Choroid plexus epithelial cell (primary cell): ENCODE results near the gene EXOC4.
A peak's percentile ranks its signal among the peaks of the same experiment; 100 is the strongest.
"Not testable (repeated sequence)": the region's sequence is repeated elsewhere in the genome, so short reads cannot be mapped to it uniquely, and the experiment has no call there.

ENCODE experiments used
- DNase-seq: peaks from one replicate; pipeline ENCODE4 v3.0.0-alpha.2; 2010; ENCODE audit warnings: low read depth
- H3K4me3 ChIP-seq: 2 replicates; pipeline ENCODE4 v1.5.1; 2011; ENCODE audit warnings: low read depth, mild to moderate bottlenecking, control low read depth, low read length, moderate library complexity
- CTCF ChIP-seq: conservative IDR thresholded peaks from 2 replicates; pipeline ENCODE4 v1.5.1; 2011; ENCODE audit warnings: low read depth, mild to moderate bottlenecking, control low read depth, inconsistent platforms, low read length, moderate library complexity

Gene EXOC4

DNA sequence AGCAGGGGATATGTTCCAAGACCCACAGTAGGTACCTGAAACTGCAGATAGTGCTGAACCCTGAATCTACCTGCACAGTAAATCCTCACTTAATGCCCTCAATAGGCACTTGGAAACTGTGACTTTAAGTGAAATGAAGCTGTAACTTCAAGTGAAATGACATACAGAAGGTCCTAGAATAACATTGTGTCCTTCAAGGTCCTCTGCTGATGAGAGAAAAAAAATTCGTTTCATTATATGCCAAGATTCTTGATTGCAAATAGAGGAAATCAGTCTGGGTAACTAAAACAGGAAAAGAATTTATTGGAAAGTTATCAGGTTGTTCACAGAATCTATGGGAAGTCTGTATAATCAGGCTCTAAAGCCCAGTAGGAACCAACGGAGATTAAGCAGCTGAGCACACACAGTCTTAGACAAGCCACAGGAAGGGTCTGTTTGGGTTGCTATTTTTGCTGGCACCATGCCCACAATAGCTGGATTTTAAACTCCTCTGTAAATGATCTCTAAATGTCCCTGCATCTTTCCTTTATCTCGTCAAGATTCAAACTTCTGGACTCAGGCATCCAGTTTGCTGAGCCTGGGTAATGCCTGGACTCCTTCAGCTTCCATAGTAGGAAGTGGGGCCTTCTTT, 57.5 kb downstream of the EXOC4 start:
- DNase-seq = peak; percentile 78
- TF ChIP-seq CTCF = no peak
- no peak overlapping the region for H3K4me3 ChIP-seq

- H3K4me3 ChIP-seq = no peak overlapping the region
- no peak for TF ChIP-seq CTCF
- no peak for DNase-seq
Observed at GRCh38 chr7:133313575-133313974, 60.7 kb downstream of the EXOC4 start.

DNA sequence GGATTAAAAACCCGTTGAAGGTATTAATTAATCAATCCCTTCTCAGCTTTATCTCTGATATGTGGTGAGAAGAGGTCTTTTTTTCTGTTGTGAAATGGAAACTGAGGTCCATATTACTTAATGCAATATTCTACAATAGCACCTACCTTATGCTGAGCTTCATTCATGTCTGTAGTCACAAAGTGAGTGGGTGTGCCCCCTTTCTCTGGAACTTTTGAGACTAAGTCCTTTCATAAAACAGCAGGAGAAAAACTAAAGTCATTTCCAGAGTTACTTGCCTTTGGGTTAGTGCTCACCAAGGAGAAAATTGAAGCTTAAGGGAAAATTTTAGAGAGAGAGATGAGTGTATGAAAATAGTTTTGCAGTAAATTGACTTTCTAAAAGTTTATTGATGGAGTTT, 61.2 kb downstream of the EXOC4 start:
- no peak for TF ChIP-seq CTCF
- no peak overlapping the region for H3K4me3 ChIP-seq
- no peak for DNase-seq

- H3K4me3 ChIP-seq = no peak overlapping the region
- TF ChIP-seq CTCF = no peak
- peak; percentile 56 for DNase-seq
Observed at GRCh38 chr7:133315332-133316040, 62.6 kb downstream of the EXOC4 start.

GRCh38 chr7:133319842-133320241, 67.0 kb downstream of the EXOC4 start:
- no peak overlapping the region for H3K4me3 ChIP-seq
- DNase-seq = no peak
- no peak for TF ChIP-seq CTCF

GRCh38 chr7:133320891-133321290, 68.0 kb downstream of the EXOC4 start:
- no peak overlapping the region for H3K4me3 ChIP-seq
- no peak for TF ChIP-seq CTCF
- DNase-seq = no peak

GRCh38 chr7:133321366-133321765, 68.5 kb downstream of the EXOC4 start:
- not testable (repeated sequence) for H3K4me3 ChIP-seq, DNase-seq

DNA sequence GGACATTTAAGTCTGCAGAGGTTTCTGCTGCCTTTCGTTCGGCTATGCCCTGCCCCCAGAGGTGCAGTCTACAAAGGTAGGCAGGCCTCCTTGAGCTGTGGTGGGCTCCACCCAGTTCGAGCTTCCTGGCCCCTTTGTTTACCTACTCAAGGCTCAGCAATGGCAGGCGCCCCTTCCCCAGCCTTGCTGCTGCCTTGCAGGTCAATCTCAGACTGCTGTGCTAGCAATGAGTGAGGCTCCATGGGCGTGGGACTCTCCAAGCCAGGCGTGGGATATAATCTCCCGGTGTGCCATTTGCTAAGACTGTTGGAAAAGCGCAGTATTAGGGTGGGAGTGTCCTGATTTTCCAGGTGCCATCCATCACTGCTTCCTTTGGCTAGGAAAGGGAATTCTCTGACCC, 73.9 kb downstream of the EXOC4 start:
- not testable (repeated sequence) for DNase-seq, H3K4me3 ChIP-seq

GRCh38 chr7:133328021-133328420, 75.1 kb downstream of the EXOC4 start:
- not testable (repeated sequence) for DNase-seq, H3K4me3 ChIP-seq
